NCI-H1092 treated with DMSO at 0.1 percent for 48 hours (cell line): ENCODE data around the gene MMP7.

Experiments
- DNase-seq: peaks from one replicate; lab custom pipeline; 2025; lab: John Stamatoyannopoulos, UW

The MMP7 gene

GRCh38 chr11:102530558-102530957 lies at the start of gene MMP7:
Gene MMP7 (minus strand): TSS chr11:102530747. CDS start chr11:102530700, 47 bp downstream.
- DNase-seq = no peak

GRCh38 chr11:102577723-102578122 lies 47.2 kb upstream of the MMP7 start:
- no peak for DNase-seq

- no peak for DNase-seq
Measured at GRCh38 chr11:102577182-102577581, 46.6 kb upstream of the MMP7 start.

GRCh38 chr11:102576350-102576749 lies 45.8 kb upstream of the MMP7 start:
- DNase-seq = no peak

GRCh38 chr11:102575012-102575411 lies 44.5 kb upstream of the MMP7 start:
- no peak for DNase-seq

GRCh38 chr11:102573851-102574250 lies 43.3 kb upstream of the MMP7 start:
- DNase-seq = no peak

- no peak for DNase-seq
Measured at GRCh38 chr11:102572554-102573220, 42.1 kb upstream of the MMP7 start.

- DNase-seq = no peak
Measured at GRCh38 chr11:102568851-102569250, 38.3 kb upstream of the MMP7 start.

GRCh38 chr11:102566112-102566511 lies 35.6 kb upstream of the MMP7 start:
- DNase-seq = no peak

- no peak for DNase-seq
Measured at GRCh38 chr11:102564110-102564509, 33.6 kb upstream of the MMP7 start.

- DNase-seq = no peak
Measured at GRCh38 chr11:102561636-102562035, 31.1 kb upstream of the MMP7 start.

GRCh38 chr11:102560555-102561011 lies 30.0 kb upstream of the MMP7 start:
- no peak for DNase-seq

GRCh38 chr11:102559839-102560238 lies 29.3 kb upstream of the MMP7 start:
- no peak for DNase-seq

- no peak for DNase-seq
Measured at GRCh38 chr11:102555091-102555490, 24.5 kb upstream of the MMP7 start.

- no peak for DNase-seq
Measured at GRCh38 chr11:102553835-102554282, 23.3 kb upstream of the MMP7 start.

- no peak for DNase-seq
Measured at GRCh38 chr11:102552447-102553194, 22.1 kb upstream of the MMP7 start.

GRCh38 chr11:102552020-102552419 lies 21.5 kb upstream of the MMP7 start:
- no peak for DNase-seq

- DNase-seq = no peak
Measured at GRCh38 chr11:102551169-102551781, 20.7 kb upstream of the MMP7 start.

- no peak for DNase-seq
Measured at GRCh38 chr11:102546923-102547471, 16.4 kb upstream of the MMP7 start.

GRCh38 chr11:102546427-102546826 lies 15.9 kb upstream of the MMP7 start:
- no peak for DNase-seq

- DNase-seq = no peak
Measured at GRCh38 chr11:102545701-102546100, 15.2 kb upstream of the MMP7 start.

- no peak for DNase-seq
Measured at GRCh38 chr11:102544594-102544993, 14.0 kb upstream of the MMP7 start.

- no peak for DNase-seq
Measured at GRCh38 chr11:102539567-102539966, 9.0 kb upstream of the MMP7 start.
